Ishikawa (cell line): ENCODE results near the gene SOX5.

Experiments
- CEBPB ChIP-seq: IDR thresholded peaks from 2 replicates; pipeline ENCODE4 v1.6.1; 2012
- CREB1 ChIP-seq: IDR thresholded peaks from 2 replicates; pipeline ENCODE4 v1.6.1; 2012; ENCODE audit warnings: low read depth
- EGR1 ChIP-seq: IDR thresholded peaks from 2 replicates; pipeline ENCODE4 v1.6.1; 2012
- EP300 ChIP-seq: IDR thresholded peaks from 2 replicates; pipeline ENCODE4 v1.6.1; 2012; ENCODE audit warnings: borderline replicate concordance
- FOXM1 ChIP-seq: IDR thresholded peaks from 2 replicates; pipeline ENCODE4 v1.6.1; 2012; ENCODE audit warnings: low read depth, borderline replicate concordance
- MAX ChIP-seq: IDR thresholded peaks from 2 replicates; pipeline ENCODE4 v1.6.1; 2012
- NFIC ChIP-seq: IDR thresholded peaks from 2 replicates; pipeline ENCODE4 v1.6.1; 2012
- RAD21 ChIP-seq: IDR thresholded peaks from 2 replicates; pipeline ENCODE4 v1.6.1; 2012; ENCODE audit warnings: low read depth
- REST ChIP-seq: IDR thresholded peaks from 2 replicates; pipeline ENCODE4 v1.6.1; 2012; ENCODE audit warnings: low read depth, mild to moderate bottlenecking
- TAF1 ChIP-seq: IDR thresholded peaks from 2 replicates; pipeline ENCODE4 v1.6.1; 2012; ENCODE audit warnings: low read depth, mild to moderate bottlenecking
- TCF12 ChIP-seq: IDR thresholded peaks from 2 replicates; pipeline ENCODE4 v1.6.1; 2012; ENCODE audit warnings: low read depth
- TEAD4 ChIP-seq: IDR thresholded peaks from 2 replicates; pipeline ENCODE4 v1.6.1; 2012
- USF1 ChIP-seq: IDR thresholded peaks from 2 replicates; pipeline ENCODE4 v1.6.1; 2012
- YY1 ChIP-seq: IDR thresholded peaks from 2 replicates; pipeline ENCODE4 v1.6.1; 2012; ENCODE audit warnings: low read depth
- ZBTB7A ChIP-seq: IDR thresholded peaks from 2 replicates; pipeline ENCODE4 v1.6.1; 2012; ENCODE audit warnings: low read depth

The SOX5 gene

GRCh38 chr12:23767834-23768233 lies 181.6 kb downstream of the SOX5 start:
- TF ChIP-seq ZBTB7A (no peak), FOXM1 (no peak), TCF12 (no peak), NFIC (no peak), TAF1 (no peak), MAX (no peak), REST (no peak), EP300 (0 out of 2 replicates have a peak, but pooled peaks have one; percentile 24), RAD21 (no peak), EGR1 (no peak), TEAD4 (peak; percentile 53; the same call in 1 of the 2 replicates), YY1 (no peak), CREB1 (no peak)

- no peak for TF ChIP-seq RAD21
- TF ChIP-seq EP300: no peak
- TF ChIP-seq USF1: no peak
- no peak for TF ChIP-seq FOXM1
- TF ChIP-seq YY1: no peak
- no peak for TF ChIP-seq TEAD4
- no peak for TF ChIP-seq CEBPB
- no peak for TF ChIP-seq TAF1
- TF ChIP-seq NFIC: no peak
- no peak for TF ChIP-seq MAX
- TF ChIP-seq REST: no peak
- TF ChIP-seq TCF12: no peak
These were observed 185.7 kb downstream of the SOX5 start for GRCh38 chr12:23763724-23764123.

GRCh38 chr12:23760495-23760894 lies 189.0 kb downstream of the SOX5 start:
- TF ChIP-seq ZBTB7A (no peak), RAD21 (peak; percentile 34), NFIC (peak; percentile 99), CREB1 (no peak), TEAD4 (peak; percentile 91), TAF1 (no peak), EP300 (peak; percentile 98), FOXM1 (peak; percentile 93), EGR1 (no peak), TCF12 (peak; percentile 96), USF1 (peak; percentile 33; the same call in 1 of the 2 replicates), CEBPB (peak; percentile 42; the same call in 1 of the 2 replicates), MAX (peak; percentile 54; the same call in 1 of the 2 replicates), YY1 (peak; percentile 80), REST (no peak)

GRCh38 chr12:23758608-23759007 lies 190.9 kb downstream of the SOX5 start:
- no peak for TF ChIP-seq EGR1
- TF ChIP-seq REST: no peak
- no peak for TF ChIP-seq USF1
- TF ChIP-seq MAX: no peak
- no peak for TF ChIP-seq FOXM1
- no peak for TF ChIP-seq RAD21
- no peak for TF ChIP-seq YY1
- TF ChIP-seq ZBTB7A: no peak
- TF ChIP-seq TAF1: no peak
- no peak for TF ChIP-seq CREB1
- TF ChIP-seq CEBPB: no peak
- no peak for TF ChIP-seq EP300
